Naive B cell (primary cell): ENCODE results near the gene PAQR7. TPM values are rescaled to one million over a fixed set of nuclear protein-coding genes. Genes with fewer than 3 reads are reported as not detected.

Experiments
- ATAC-seq, 2 donors: fragments of 150-1000 bp; cut with Tn5 transposase; 2 replicates each; pipeline ENCODE4 v1.10.0; 2021; ENCODE audit warnings: low read depth in 2 of 2, mild to moderate bottlenecking in 2 of 2, moderate library complexity in 2 of 2
- DNase-seq: peaks from one replicate; pipeline ENCODE4 v3.0.0; 2022
- H3K27ac Mint-ChIP-seq, 6 donors: one replicate each; pipeline ENCODE4 v1.8.0; 2020 to 2022; ENCODE audit warnings: mild to moderate bottlenecking in 6 of 6, mixed read lengths in 6 of 6, moderate library complexity in 5 of 6, inconsistent platforms in 2 of 6
- H3K27me3 Mint-ChIP-seq, 3 donors: one replicate each; pipeline ENCODE4 v1.8.0; 2021 to 2022; ENCODE audit warnings: mixed read lengths in 3 of 3, mild to moderate bottlenecking in 1 of 3
- H3K36me3 Mint-ChIP-seq, 2 donors: one replicate each; pipeline ENCODE4 v1.8.0; 2020 to 2022; ENCODE audit warnings: mixed read lengths in 2 of 2, inconsistent platforms in 1 of 2, mild to moderate bottlenecking in 1 of 2
- H3K4me1 Mint-ChIP-seq, 3 donors: one replicate each; pipeline ENCODE4 v1.8.0; 2020 to 2022; ENCODE audit warnings: mixed read lengths in 3 of 3, inconsistent platforms in 1 of 3, mild to moderate bottlenecking in 1 of 3, moderate library complexity in 1 of 3
- H3K4me3 Mint-ChIP-seq, 8 donors: one replicate each; pipeline ENCODE4 v1.8.0; 2020 to 2022; ENCODE audit warnings: mild to moderate bottlenecking in 8 of 8, mixed read lengths in 8 of 8, moderate library complexity in 8 of 8, inconsistent platforms in 2 of 8
- H3K9me3 Mint-ChIP-seq, 7 donors: one replicate each; pipeline ENCODE4 v1.8.0; 2020 to 2022; ENCODE audit warnings: mixed read lengths in 7 of 7, mild to moderate bottlenecking in 5 of 7, inconsistent platforms in 2 of 7, moderate library complexity in 1 of 7
- polyA plus RNA-seq, 6 donors: library from polyadenylated mRNA; unstranded; fragments of 300-500 nt; fragmentation: Illumina TruSeq; gene quantifications; one replicate each; pipeline ENCODE4 v1.2.3, GENCODE V29; 2021; ENCODE audit warnings: low read depth in 6 of 6

The PAQR7 gene
- polyA plus RNA-seq, 6 donors from 2014 or later = 0.08 to 0.24 (median 0.12) TPM; not detected in 2

GRCh38 chr1:25896266-25896665 is 20.8 kb upstream of the PAQR7 start:
- no peak overlapping the region for H3K4me3 Mint-ChIP-seq
- DNase-seq = no peak
- peaks cover 0 to 6% of the 10 kb centered on the region in 2 donors for H3K36me3 Mint-ChIP-seq
- H3K27me3 Mint-ChIP-seq = no peaks in the 10 kb centered on the region
- H3K9me3 Mint-ChIP-seq = no peaks in the 10 kb centered on the region
- ATAC-seq = no peak
- peak overlapping the region in 1 of 6 donors; percentile 44 for H3K27ac Mint-ChIP-seq
- peaks cover 4 to 10% (median 9%) of the 10 kb centered on the region in 3 donors for H3K4me1 Mint-ChIP-seq

- Mint-ChIP-seq H3K9me3 (no peaks in the 10 kb centered on the region), H3K27me3 (no peaks in the 10 kb centered on the region), H3K4me3 (peak overlapping the region in 1 of 8 donors; percentile 55), H3K36me3 (no peaks in the 10 kb centered on the region), H3K27ac (peak overlapping the region in 2 of 6 donors; percentile 30 to 53), H3K4me1 (peaks cover 4 to 10% (median 9%) of the 10 kb centered on the region in 3 donors)
- ATAC-seq (peak; percentile 99), DNase-seq (peak; percentile 92)
Measured at GRCh38 chr1:25895365-25895990, 20.0 kb upstream of the PAQR7 start.

GRCh38 chr1:25893116-25893515 is 17.6 kb upstream of the PAQR7 start:
- H3K27me3 Mint-ChIP-seq = no peaks in the 10 kb centered on the region
- DNase-seq (no peak), ATAC-seq (no peak)
- no peaks in the 10 kb centered on the region for H3K36me3 Mint-ChIP-seq
- peaks cover 4 to 10% (median 9%) of the 10 kb centered on the region in 3 donors for H3K4me1 Mint-ChIP-seq
- H3K9me3 Mint-ChIP-seq = no peaks in the 10 kb centered on the region
- no peak overlapping the region for H3K4me3 Mint-ChIP-seq
- H3K27ac Mint-ChIP-seq = no peak overlapping the region

- ATAC-seq (no peak), DNase-seq (no peak)
- Mint-ChIP-seq H3K36me3 (no peaks in the 10 kb centered on the region), H3K9me3 (no peaks in the 10 kb centered on the region), H3K4me1 (peaks cover 4 to 10% (median 9%) of the 10 kb centered on the region in 3 donors), H3K27me3 (no peaks in the 10 kb centered on the region), H3K4me3 (no peak overlapping the region), H3K27ac (no peak overlapping the region)
Measured at GRCh38 chr1:25891606-25892005, 16.1 kb upstream of the PAQR7 start.

GRCh38 chr1:25890239-25891034 is 14.9 kb upstream of the PAQR7 start:
- no peaks in the 10 kb centered on the region for H3K27me3 Mint-ChIP-seq

GRCh38 chr1:25889470-25889869 is 14.0 kb upstream of the PAQR7 start:
- DNase-seq (no peak), ATAC-seq (no peak)
- Mint-ChIP-seq H3K9me3 (no peaks in the 10 kb centered on the region), H3K27me3 (no peaks in the 10 kb centered on the region), H3K36me3 (no peaks in the 10 kb centered on the region), H3K4me3 (peak overlapping the region in 1 of 8 donors; percentile 22), H3K27ac (no peak overlapping the region), H3K4me1 (no peaks in the 10 kb centered on the region)

More at GRCh38 chr1:25890239-25891034, 14.9 kb upstream of the PAQR7 start:
- DNase-seq (no peak), ATAC-seq (no peak)
- no peaks in the 10 kb centered on the region for H3K9me3 Mint-ChIP-seq
- no peak overlapping the region for H3K4me3 Mint-ChIP-seq
- peak overlapping the region in 1 of 6 donors; percentile 15 for H3K27ac Mint-ChIP-seq
- H3K36me3 Mint-ChIP-seq = no peaks in the 10 kb centered on the region
- peaks cover 4 to 5% (median 5%) of the 10 kb centered on the region in 3 donors for H3K4me1 Mint-ChIP-seq

GRCh38 chr1:25888426-25888987 is 13.0 kb upstream of the PAQR7 start:
- ATAC-seq (no peak), DNase-seq (no peak)
- H3K36me3 Mint-ChIP-seq = no peaks in the 10 kb centered on the region
- no peaks in the 10 kb centered on the region for H3K4me1 Mint-ChIP-seq
- H3K27me3 Mint-ChIP-seq = no peaks in the 10 kb centered on the region
- no peaks in the 10 kb centered on the region for H3K9me3 Mint-ChIP-seq
- H3K4me3 Mint-ChIP-seq = no peak overlapping the region
- H3K27ac Mint-ChIP-seq = peak overlapping the region in 1 of 6 donors; percentile 23

- H3K27me3 Mint-ChIP-seq = no peaks in the 10 kb centered on the region
- H3K27ac Mint-ChIP-seq = peak overlapping the region in 1 of 6 donors; percentile 5
- no peaks in the 10 kb centered on the region for H3K4me1 Mint-ChIP-seq
- H3K4me3 Mint-ChIP-seq = no peak overlapping the region
- H3K9me3 Mint-ChIP-seq = no peaks in the 10 kb centered on the region
- H3K36me3 Mint-ChIP-seq = no peaks in the 10 kb centered on the region
- no peak for ATAC-seq
- no peak for DNase-seq
Measured at GRCh38 chr1:25885602-25886001, 10.1 kb upstream of the PAQR7 start.

- H3K27ac Mint-ChIP-seq = no peak overlapping the region
- no peak overlapping the region for H3K4me3 Mint-ChIP-seq
- H3K9me3 Mint-ChIP-seq = no peaks in the 10 kb centered on the region
- no peaks in the 10 kb centered on the region for H3K27me3 Mint-ChIP-seq
- DNase-seq (no peak), ATAC-seq (no peak)
- peaks cover 0 to 4% (median 0%) of the 10 kb centered on the region in 3 donors for H3K4me1 Mint-ChIP-seq
- no peaks in the 10 kb centered on the region for H3K36me3 Mint-ChIP-seq
Measured at GRCh38 chr1:25881266-25881665, 5.8 kb upstream of the PAQR7 start.

- no peaks in the 10 kb centered on the region for H3K36me3 Mint-ChIP-seq
- no peak for DNase-seq
- no peaks in the 10 kb centered on the region for H3K9me3 Mint-ChIP-seq
- H3K27ac Mint-ChIP-seq = peak overlapping the region in 1 of 6 donors; percentile 65
- H3K27me3 Mint-ChIP-seq = no peaks in the 10 kb centered on the region
- no peak overlapping the region for H3K4me3 Mint-ChIP-seq
- no peak for ATAC-seq
- peaks cover 2 to 9% (median 4%) of the 10 kb centered on the region in 3 donors for H3K4me1 Mint-ChIP-seq
Measured at GRCh38 chr1:25880518-25880917, 5.0 kb upstream of the PAQR7 start.

GRCh38 chr1:25879675-25880074 is 4.2 kb upstream of the PAQR7 start:
- Mint-ChIP-seq H3K27me3 (no peaks in the 10 kb centered on the region), H3K27ac (no peak overlapping the region), H3K9me3 (no peaks in the 10 kb centered on the region), H3K4me3 (no peak overlapping the region), H3K4me1 (peaks cover 7 to 14% (median 9%) of the 10 kb centered on the region in 3 donors), H3K36me3 (no peaks in the 10 kb centered on the region)
- DNase-seq = no peak
- no peak for ATAC-seq

- H3K4me3 Mint-ChIP-seq = no peak overlapping the region
- DNase-seq = no peak
- no peaks in the 10 kb centered on the region for H3K27me3 Mint-ChIP-seq
- ATAC-seq = no peak
- no peaks in the 10 kb centered on the region for H3K9me3 Mint-ChIP-seq
- H3K27ac Mint-ChIP-seq = peak overlapping the region in 1 of 6 donors; percentile 18
- H3K4me1 Mint-ChIP-seq = peaks cover 9 to 17% (median 9%) of the 10 kb centered on the region in 3 donors
- H3K36me3 Mint-ChIP-seq = no peaks in the 10 kb centered on the region
Measured at GRCh38 chr1:25878690-25879089, 3.2 kb upstream of the PAQR7 start.

- H3K27ac Mint-ChIP-seq = peak overlapping the region in 1 of 6 donors; percentile 39
- no peak for ATAC-seq
- peaks cover 16 to 29% (median 24%) of the 10 kb centered on the region in 3 donors for H3K4me1 Mint-ChIP-seq
- no peaks in the 10 kb centered on the region for H3K27me3 Mint-ChIP-seq
- H3K9me3 Mint-ChIP-seq = no peaks in the 10 kb centered on the region
- DNase-seq = no peak
- H3K36me3 Mint-ChIP-seq = no peaks in the 10 kb centered on the region
- H3K4me3 Mint-ChIP-seq = peak overlapping the region in 2 of 8 donors; percentile 22 to 82
Measured at GRCh38 chr1:25877155-25877554, 1.6 kb upstream of the PAQR7 start.
